ENCODE results near the gene HENMT1.
"Not testable (repeated sequence)": the region's sequence is repeated elsewhere in the genome, so short reads cannot be mapped to it uniquely, and the experiment has no call there.

The HENMT1 gene

GRCh38 chr1:108661030-108661609 is at the start of gene HENMT1:
TSS of gene HENMT1 (minus strand) at chr1:108661093. CDS start at chr1:108659884, 1,209 bp downstream.
- DNase-seq (ENCODE audit: low read depth) = no peak

GRCh38 chr1:108708691-108709660 is 48.1 kb upstream of the HENMT1 start:
- no peak for DNase-seq (ENCODE audit: low read depth)

- DNase-seq (ENCODE audit: low read depth) = no peak
Measured at GRCh38 chr1:108706643-108707042, 45.8 kb upstream of the HENMT1 start.

- DNase-seq (ENCODE audit: low read depth) = peak; percentile 48
Measured at GRCh38 chr1:108704496-108704895, 43.6 kb upstream of the HENMT1 start.

- no peak for DNase-seq (ENCODE audit: low read depth)
Measured at GRCh38 chr1:108703939-108704338, 43.0 kb upstream of the HENMT1 start.

GRCh38 chr1:108702109-108702508 is 41.2 kb upstream of the HENMT1 start:
- not testable (repeated sequence) for DNase-seq (ENCODE audit: low read depth)

GRCh38 chr1:108701176-108701849 is 40.4 kb upstream of the HENMT1 start:
- DNase-seq (ENCODE audit: low read depth) = no peak

- DNase-seq (ENCODE audit: low read depth) = no peak
Measured at GRCh38 chr1:108699375-108700332, 38.8 kb upstream of the HENMT1 start.

GRCh38 chr1:108695535-108695934 is 34.6 kb upstream of the HENMT1 start:
- DNase-seq (ENCODE audit: low read depth) = no peak

- no peak for DNase-seq (ENCODE audit: low read depth)
Measured at GRCh38 chr1:108692724-108693655, 32.1 kb upstream of the HENMT1 start.

- peak; percentile 57 for DNase-seq (ENCODE audit: low read depth)
Measured at GRCh38 chr1:108691942-108692723, 31.2 kb upstream of the HENMT1 start, which contains the start of gene PRPF38B. TSS of gene PRPF38B (plus strand) at chr1:108692310. CDS start at chr1:108692592, 282 bp downstream.

- DNase-seq (ENCODE audit: low read depth) = no peak
Measured at GRCh38 chr1:108691128-108691941, 30.4 kb upstream of the HENMT1 start.

- peak; percentile 45 for DNase-seq (ENCODE audit: low read depth)
Measured at GRCh38 chr1:108686614-108687313, 25.9 kb upstream of the HENMT1 start.

- no peak for DNase-seq (ENCODE audit: low read depth)
Measured at GRCh38 chr1:108685529-108685928, 24.6 kb upstream of the HENMT1 start.

- DNase-seq (ENCODE audit: low read depth) = not testable (repeated sequence)
Measured at GRCh38 chr1:108681701-108682100, 20.8 kb upstream of the HENMT1 start.

GRCh38 chr1:108679586-108680213 is 18.8 kb upstream of the HENMT1 start:
- DNase-seq (ENCODE audit: low read depth) = no peak

GRCh38 chr1:108678706-108679105 is 17.8 kb upstream of the HENMT1 start:
- DNase-seq (ENCODE audit: low read depth) = no peak

Measured in GM04503 (cell line).